Measurements from ENCODE around the gene ZHX3.

DNA sequence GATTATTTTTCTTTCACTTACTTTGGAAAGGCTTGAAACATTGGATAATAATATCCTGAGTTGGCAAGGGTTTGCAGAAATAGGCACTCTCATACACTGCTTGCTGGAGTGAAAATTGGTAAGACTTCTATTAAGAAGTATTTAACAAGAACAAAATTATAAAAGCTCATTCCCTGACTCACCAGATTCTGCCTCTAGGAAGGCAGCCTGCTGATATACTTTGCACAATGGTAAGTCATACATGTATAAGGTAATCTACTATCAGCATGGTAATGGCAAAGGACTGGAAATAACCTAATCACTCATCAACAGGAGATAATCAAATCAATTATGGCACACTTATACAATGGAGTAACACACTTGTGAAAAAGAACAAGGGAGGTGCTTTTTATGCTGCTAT, 94.4 kb downstream of the ZHX3 start:
- TF ChIP-seq, protein P1, sequence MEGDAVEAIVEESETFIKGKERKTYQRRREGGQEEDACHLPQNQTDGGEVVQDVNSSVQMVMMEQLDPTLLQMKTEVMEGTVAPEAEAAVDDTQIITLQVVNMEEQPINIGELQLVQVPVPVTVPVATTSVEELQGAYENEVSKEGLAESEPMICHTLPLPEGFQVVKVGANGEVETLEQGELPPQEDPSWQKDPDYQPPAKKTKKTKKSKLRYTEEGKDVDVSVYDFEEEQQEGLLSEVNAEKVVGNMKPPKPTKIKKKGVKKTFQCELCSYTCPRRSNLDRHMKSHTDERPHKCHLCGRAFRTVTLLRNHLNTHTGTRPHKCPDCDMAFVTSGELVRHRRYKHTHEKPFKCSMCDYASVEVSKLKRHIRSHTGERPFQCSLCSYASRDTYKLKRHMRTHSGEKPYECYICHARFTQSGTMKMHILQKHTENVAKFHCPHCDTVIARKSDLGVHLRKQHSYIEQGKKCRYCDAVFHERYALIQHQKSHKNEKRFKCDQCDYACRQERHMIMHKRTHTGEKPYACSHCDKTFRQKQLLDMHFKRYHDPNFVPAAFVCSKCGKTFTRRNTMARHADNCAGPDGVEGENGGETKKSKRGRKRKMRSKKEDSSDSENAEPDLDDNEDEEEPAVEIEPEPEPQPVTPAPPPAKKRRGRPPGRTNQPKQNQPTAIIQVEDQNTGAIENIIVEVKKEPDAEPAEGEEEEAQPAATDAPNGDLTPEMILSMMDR (IDR thresholded peaks at IDR 0.05): no peak
- TF ChIP-seq CBFB (CRISPR knock-in tag; IDR thresholded peaks at IDR 0.05; ENCODE audit: low read depth) (no peak), TCF7 (CRISPR knock-in tag; IDR thresholded peaks at IDR 0.05; ENCODE audit: low read depth) (no peak), ZNF121 (CRISPR knock-in tag; IDR thresholded peaks at IDR 0.05) (no peak), FOXK1 (CRISPR knock-in tag; IDR thresholded peaks at IDR 0.05) (no peak), SMAD3 (CRISPR knock-in tag; IDR thresholded peaks at IDR 0.05; ENCODE audit: borderline replicate concordance) (no peak), ZNF396 (CRISPR knock-in tag; IDR thresholded peaks at IDR 0.05; ENCODE audit: borderline replicate concordance) (no peak), SP1 (CRISPR knock-in tag; conservative IDR thresholded peaks at IDR 0.05) (no peak), CREB1 (CRISPR knock-in tag; IDR thresholded peaks at IDR 0.05) (no peak)
- TF ChIP-seq, protein P2, sequence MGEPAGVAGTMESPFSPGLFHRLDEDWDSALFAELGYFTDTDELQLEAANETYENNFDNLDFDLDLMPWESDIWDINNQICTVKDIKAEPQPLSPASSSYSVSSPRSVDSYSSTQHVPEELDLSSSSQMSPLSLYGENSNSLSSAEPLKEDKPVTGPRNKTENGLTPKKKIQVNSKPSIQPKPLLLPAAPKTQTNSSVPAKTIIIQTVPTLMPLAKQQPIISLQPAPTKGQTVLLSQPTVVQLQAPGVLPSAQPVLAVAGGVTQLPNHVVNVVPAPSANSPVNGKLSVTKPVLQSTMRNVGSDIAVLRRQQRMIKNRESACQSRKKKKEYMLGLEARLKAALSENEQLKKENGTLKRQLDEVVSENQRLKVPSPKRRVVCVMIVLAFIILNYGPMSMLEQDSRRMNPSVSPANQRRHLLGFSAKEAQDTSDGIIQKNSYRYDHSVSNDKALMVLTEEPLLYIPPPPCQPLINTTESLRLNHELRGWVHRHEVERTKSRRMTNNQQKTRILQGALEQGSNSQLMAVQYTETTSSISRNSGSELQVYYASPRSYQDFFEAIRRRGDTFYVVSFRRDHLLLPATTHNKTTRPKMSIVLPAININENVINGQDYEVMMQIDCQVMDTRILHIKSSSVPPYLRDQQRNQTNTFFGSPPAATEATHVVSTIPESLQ (CRISPR knock-in tag; IDR thresholded peaks at IDR 0.05): no peak
- TF ChIP-seq, protein P3, sequence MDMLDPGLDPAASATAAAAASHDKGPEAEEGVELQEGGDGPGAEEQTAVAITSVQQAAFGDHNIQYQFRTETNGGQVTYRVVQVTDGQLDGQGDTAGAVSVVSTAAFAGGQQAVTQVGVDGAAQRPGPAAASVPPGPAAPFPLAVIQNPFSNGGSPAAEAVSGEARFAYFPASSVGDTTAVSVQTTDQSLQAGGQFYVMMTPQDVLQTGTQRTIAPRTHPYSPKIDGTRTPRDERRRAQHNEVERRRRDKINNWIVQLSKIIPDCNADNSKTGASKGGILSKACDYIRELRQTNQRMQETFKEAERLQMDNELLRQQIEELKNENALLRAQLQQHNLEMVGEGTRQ (CRISPR knock-in tag; IDR thresholded peaks at IDR 0.05): no peak
- TF ChIP-seq, protein P4, sequence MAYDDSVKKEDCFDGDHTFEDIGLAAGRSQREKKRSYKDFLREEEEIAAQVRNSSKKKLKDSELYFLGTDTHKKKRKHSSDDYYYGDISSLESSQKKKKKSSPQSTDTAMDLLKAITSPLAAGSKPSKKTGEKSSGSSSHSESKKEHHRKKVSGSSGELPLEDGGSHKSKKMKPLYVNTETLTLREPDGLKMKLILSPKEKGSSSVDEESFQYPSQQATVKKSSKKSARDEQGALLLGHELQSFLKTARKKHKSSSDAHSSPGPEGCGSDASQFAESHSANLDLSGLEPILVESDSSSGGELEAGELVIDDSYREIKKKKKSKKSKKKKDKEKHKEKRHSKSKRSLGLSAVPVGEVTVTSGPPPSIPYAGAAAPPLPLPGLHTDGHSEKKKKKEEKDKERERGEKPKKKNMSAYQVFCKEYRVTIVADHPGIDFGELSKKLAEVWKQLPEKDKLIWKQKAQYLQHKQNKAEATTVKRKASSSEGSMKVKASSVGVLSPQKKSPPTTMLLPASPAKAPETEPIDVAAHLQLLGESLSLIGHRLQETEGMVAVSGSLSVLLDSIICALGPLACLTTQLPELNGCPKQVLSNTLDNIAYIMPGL (CRISPR knock-in tag; IDR thresholded peaks at IDR 0.05): no peak
- TF ChIP-seq, protein P5, sequence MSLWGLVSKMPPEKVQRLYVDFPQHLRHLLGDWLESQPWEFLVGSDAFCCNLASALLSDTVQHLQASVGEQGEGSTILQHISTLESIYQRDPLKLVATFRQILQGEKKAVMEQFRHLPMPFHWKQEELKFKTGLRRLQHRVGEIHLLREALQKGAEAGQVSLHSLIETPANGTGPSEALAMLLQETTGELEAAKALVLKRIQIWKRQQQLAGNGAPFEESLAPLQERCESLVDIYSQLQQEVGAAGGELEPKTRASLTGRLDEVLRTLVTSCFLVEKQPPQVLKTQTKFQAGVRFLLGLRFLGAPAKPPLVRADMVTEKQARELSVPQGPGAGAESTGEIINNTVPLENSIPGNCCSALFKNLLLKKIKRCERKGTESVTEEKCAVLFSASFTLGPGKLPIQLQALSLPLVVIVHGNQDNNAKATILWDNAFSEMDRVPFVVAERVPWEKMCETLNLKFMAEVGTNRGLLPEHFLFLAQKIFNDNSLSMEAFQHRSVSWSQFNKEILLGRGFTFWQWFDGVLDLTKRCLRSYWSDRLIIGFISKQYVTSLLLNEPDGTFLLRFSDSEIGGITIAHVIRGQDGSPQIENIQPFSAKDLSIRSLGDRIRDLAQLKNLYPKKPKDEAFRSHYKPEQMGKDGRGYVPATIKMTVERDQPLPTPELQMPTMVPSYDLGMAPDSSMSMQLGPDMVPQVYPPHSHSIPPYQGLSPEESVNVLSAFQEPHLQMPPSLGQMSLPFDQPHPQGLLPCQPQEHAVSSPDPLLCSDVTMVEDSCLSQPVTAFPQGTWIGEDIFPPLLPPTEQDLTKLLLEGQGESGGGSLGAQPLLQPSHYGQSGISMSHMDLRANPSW (CRISPR knock-in tag; conservative IDR thresholded peaks at IDR 0.05; ENCODE audit: low read depth): no peak

Measured in WTC11 (cell line).